Measurements from ENCODE around the gene CPA1.

The CPA1 gene

GRCh38 chr7:130380861-130381455, 664 bp downstream of the CPA1 start:
- peaks cover 4% of the 10 kb centered on the region for H3K9me3 ChIP-seq (ENCODE audit: low read length)
- H3K4me3 ChIP-seq (ENCODE audit: low read depth in 1 of 2, low read length in 2 of 2) = no peak overlapping the region
- H3K36me3 ChIP-seq (ENCODE audit: insufficient read depth, low read length) = no peaks in the 10 kb centered on the region
- H3K4me1 ChIP-seq (ENCODE audit: insufficient read depth, low read length) = peaks cover 10% of the 10 kb centered on the region
- no peak overlapping the region for H3K27ac ChIP-seq (ENCODE audit: low read depth, low read length)
- H3K27me3 ChIP-seq (ENCODE audit: control insufficient read depth in 1 of 2, insufficient read depth in 2 of 2, low read length in 2 of 2) = no peaks in the 10 kb centered on the region
- H3K9ac ChIP-seq (ENCODE audit: low read length) = no peak overlapping the region

- Histone ChIP-seq H3K27me3 (ENCODE audit: control insufficient read depth in 1 of 2, insufficient read depth in 2 of 2, low read length in 2 of 2) (no peaks in the 10 kb centered on the region), H3K4me1 (ENCODE audit: insufficient read depth, low read length) (peaks cover 10% of the 10 kb centered on the region), H3K36me3 (ENCODE audit: insufficient read depth, low read length) (no peaks in the 10 kb centered on the region), H3K4me3 (ENCODE audit: low read depth in 1 of 2, low read length in 2 of 2) (no peak overlapping the region), H3K9ac (ENCODE audit: low read length) (no peak overlapping the region), H3K27ac (ENCODE audit: low read depth, low read length) (no peak overlapping the region), H3K9me3 (ENCODE audit: low read length) (no peaks in the 10 kb centered on the region)
Observed at GRCh38 chr7:130381468-130382312, 1.4 kb downstream of the CPA1 start.

- H3K27ac ChIP-seq (ENCODE audit: low read depth, low read length) = no peak overlapping the region
- no peaks in the 10 kb centered on the region for H3K36me3 ChIP-seq (ENCODE audit: insufficient read depth, low read length)
- no peak overlapping the region for H3K9ac ChIP-seq (ENCODE audit: low read length)
- peaks cover 10% of the 10 kb centered on the region for H3K4me1 ChIP-seq (ENCODE audit: insufficient read depth, low read length)
- no peak overlapping the region for H3K4me3 ChIP-seq (ENCODE audit: low read depth in 1 of 2, low read length in 2 of 2)
- no peaks in the 10 kb centered on the region for H3K9me3 ChIP-seq (ENCODE audit: low read length)
- H3K27me3 ChIP-seq (ENCODE audit: control insufficient read depth in 1 of 2, insufficient read depth in 2 of 2, low read length in 2 of 2) = no peaks in the 10 kb centered on the region
Observed at GRCh38 chr7:130383187-130383980, 3.1 kb downstream of the CPA1 start.

- H3K27ac ChIP-seq (ENCODE audit: low read depth, low read length) = no peak overlapping the region
- H3K36me3 ChIP-seq (ENCODE audit: insufficient read depth, low read length) = no peaks in the 10 kb centered on the region
- H3K9me3 ChIP-seq (ENCODE audit: low read length) = no peaks in the 10 kb centered on the region
- H3K4me1 ChIP-seq (ENCODE audit: insufficient read depth, low read length) = peaks cover 10% of the 10 kb centered on the region
- no peak overlapping the region for H3K9ac ChIP-seq (ENCODE audit: low read length)
- H3K27me3 ChIP-seq (ENCODE audit: control insufficient read depth in 1 of 2, insufficient read depth in 2 of 2, low read length in 2 of 2) = no peaks in the 10 kb centered on the region
- H3K4me3 ChIP-seq (ENCODE audit: low read depth in 1 of 2, low read length in 2 of 2) = no peak overlapping the region
Observed at GRCh38 chr7:130384371-130384801, 4.1 kb downstream of the CPA1 start.

GRCh38 chr7:130384841-130385599, 4.7 kb downstream of the CPA1 start:
- Histone ChIP-seq H3K9ac (ENCODE audit: low read length) (no peak overlapping the region), H3K4me1 (ENCODE audit: insufficient read depth, low read length) (peaks cover 7% of the 10 kb centered on the region), H3K27ac (ENCODE audit: low read depth, low read length) (no peak overlapping the region), H3K4me3 (ENCODE audit: low read depth in 1 of 2, low read length in 2 of 2) (no peak overlapping the region), H3K27me3 (ENCODE audit: control insufficient read depth in 1 of 2, insufficient read depth in 2 of 2, low read length in 2 of 2) (no peaks in the 10 kb centered on the region), H3K9me3 (ENCODE audit: low read length) (no peaks in the 10 kb centered on the region), H3K36me3 (ENCODE audit: insufficient read depth, low read length) (no peaks in the 10 kb centered on the region)

- no peaks in the 10 kb centered on the region for H3K27me3 ChIP-seq (ENCODE audit: control insufficient read depth in 1 of 2, insufficient read depth in 2 of 2, low read length in 2 of 2)
- H3K27ac ChIP-seq (ENCODE audit: low read depth, low read length) = no peak overlapping the region
- no peak overlapping the region for H3K9ac ChIP-seq (ENCODE audit: low read length)
- H3K36me3 ChIP-seq (ENCODE audit: insufficient read depth, low read length) = no peaks in the 10 kb centered on the region
- peaks cover under 1% of the 10 kb centered on the region for H3K4me1 ChIP-seq (ENCODE audit: insufficient read depth, low read length)
- H3K9me3 ChIP-seq (ENCODE audit: low read length) = no peaks in the 10 kb centered on the region
- no peak overlapping the region for H3K4me3 ChIP-seq (ENCODE audit: low read depth in 1 of 2, low read length in 2 of 2)
Observed at GRCh38 chr7:130385600-130386066, 5.3 kb downstream of the CPA1 start.

GRCh38 chr7:130386876-130387275, 6.6 kb downstream of the CPA1 start:
- H3K4me1 ChIP-seq (ENCODE audit: insufficient read depth, low read length) = no peaks in the 10 kb centered on the region
- no peaks in the 10 kb centered on the region for H3K27me3 ChIP-seq (ENCODE audit: control insufficient read depth in 1 of 2, insufficient read depth in 2 of 2, low read length in 2 of 2)
- H3K36me3 ChIP-seq (ENCODE audit: insufficient read depth, low read length) = no peaks in the 10 kb centered on the region
- no peak overlapping the region for H3K27ac ChIP-seq (ENCODE audit: low read depth, low read length)
- no peaks in the 10 kb centered on the region for H3K9me3 ChIP-seq (ENCODE audit: low read length)
- no peak overlapping the region for H3K4me3 ChIP-seq (ENCODE audit: low read depth in 1 of 2, low read length in 2 of 2)
- H3K9ac ChIP-seq (ENCODE audit: low read length) = no peak overlapping the region

GRCh38 chr7:130387306-130387627, 7.0 kb downstream of the CPA1 start:
- Histone ChIP-seq H3K9me3 (ENCODE audit: low read length) (no peaks in the 10 kb centered on the region), H3K4me3 (ENCODE audit: low read depth in 1 of 2, low read length in 2 of 2) (no peak overlapping the region), H3K36me3 (ENCODE audit: insufficient read depth, low read length) (no peaks in the 10 kb centered on the region), H3K27ac (ENCODE audit: low read depth, low read length) (no peak overlapping the region), H3K27me3 (ENCODE audit: control insufficient read depth in 1 of 2, insufficient read depth in 2 of 2, low read length in 2 of 2) (no peaks in the 10 kb centered on the region), H3K9ac (ENCODE audit: low read length) (no peak overlapping the region), H3K4me1 (ENCODE audit: insufficient read depth, low read length) (no peaks in the 10 kb centered on the region)

GRCh38 chr7:130387628-130388403, 7.5 kb downstream of the CPA1 start:
- H3K9ac ChIP-seq (ENCODE audit: low read length) = no peak overlapping the region
- peaks cover 2% of the 10 kb centered on the region for H3K4me1 ChIP-seq (ENCODE audit: insufficient read depth, low read length)
- no peaks in the 10 kb centered on the region for H3K9me3 ChIP-seq (ENCODE audit: low read length)
- H3K4me3 ChIP-seq (ENCODE audit: low read depth in 1 of 2, low read length in 2 of 2) = no peak overlapping the region
- H3K27me3 ChIP-seq (ENCODE audit: control insufficient read depth in 1 of 2, insufficient read depth in 2 of 2, low read length in 2 of 2) = no peaks in the 10 kb centered on the region
- H3K36me3 ChIP-seq (ENCODE audit: insufficient read depth, low read length) = no peaks in the 10 kb centered on the region
- H3K27ac ChIP-seq (ENCODE audit: low read depth, low read length) = no peak overlapping the region

GRCh38 chr7:130388671-130389070, 8.4 kb downstream of the CPA1 start:
- Histone ChIP-seq H3K4me1 (ENCODE audit: insufficient read depth, low read length) (peaks cover 6% of the 10 kb centered on the region), H3K4me3 (ENCODE audit: low read depth in 1 of 2, low read length in 2 of 2) (no peak overlapping the region), H3K36me3 (ENCODE audit: insufficient read depth, low read length) (no peaks in the 10 kb centered on the region), H3K27ac (ENCODE audit: low read depth, low read length) (no peak overlapping the region), H3K27me3 (ENCODE audit: control insufficient read depth in 1 of 2, insufficient read depth in 2 of 2, low read length in 2 of 2) (no peaks in the 10 kb centered on the region), H3K9me3 (ENCODE audit: low read length) (no peaks in the 10 kb centered on the region), H3K9ac (ENCODE audit: low read length) (no peak overlapping the region)
